Right forelimb (tissue), 1 donor: ENCODE results near the gene PKIB.
"Not testable (repeated sequence)": the region's sequence is repeated elsewhere in the genome, so short reads cannot be mapped to it uniquely, and the experiment has no call there.

Experiments used
- DNase-seq: peaks from one replicate; pipeline ENCODE4 v3.0.0-alpha.2; 2018

PKIB gene

GRCh38 chr6:122712448-122713137, 102.4 kb downstream of the PKIB start:
- DNase-seq: no peak

GRCh38 chr6:122713138-122713537, 102.9 kb downstream of the PKIB start:
- DNase-seq: no peak

- DNase-seq: no peak
Observed at GRCh38 chr6:122714059-122714458, 103.9 kb downstream of the PKIB start.

GRCh38 chr6:122715725-122716124, 105.5 kb downstream of the PKIB start:
- no peak for DNase-seq

- DNase-seq: no peak
Observed at GRCh38 chr6:122717350-122717749, 107.1 kb downstream of the PKIB start.

- no peak for DNase-seq
Observed at GRCh38 chr6:122718616-122719015, 108.4 kb downstream of the PKIB start.

- DNase-seq: no peak
Observed at GRCh38 chr6:122719176-122719575, 109.0 kb downstream of the PKIB start.

- DNase-seq: no peak
Observed at GRCh38 chr6:122722746-122723145, 112.5 kb downstream of the PKIB start.

- no peak for DNase-seq
Observed at GRCh38 chr6:122726649-122727048, 116.4 kb downstream of the PKIB start.

GRCh38 chr6:122727244-122727643, 117.0 kb downstream of the PKIB start:
- no peak for DNase-seq

- no peak for DNase-seq
Observed at GRCh38 chr6:122730334-122730733, 120.1 kb downstream of the PKIB start.

- DNase-seq: no peak
Observed at GRCh38 chr6:122730775-122731386, 120.7 kb downstream of the PKIB start.

GRCh38 chr6:122733259-122733658, 123.1 kb downstream of the PKIB start:
- DNase-seq: no peak

GRCh38 chr6:122734529-122735395, 124.6 kb downstream of the PKIB start:
- no peak for DNase-seq

GRCh38 chr6:122735582-122735981, 125.4 kb downstream of the PKIB start:
- no peak for DNase-seq

GRCh38 chr6:122736163-122736562, 126.0 kb downstream of the PKIB start:
- DNase-seq: no peak

- DNase-seq: no peak
Observed at GRCh38 chr6:122736616-122737015, 126.4 kb downstream of the PKIB start.

- no peak for DNase-seq
Observed at GRCh38 chr6:122740091-122740490, 129.9 kb downstream of the PKIB start.

GRCh38 chr6:122740936-122741335, 130.7 kb downstream of the PKIB start:
- no peak for DNase-seq

GRCh38 chr6:122744247-122744646, 134.0 kb downstream of the PKIB start:
- not testable (repeated sequence) for DNase-seq

- DNase-seq: not testable (repeated sequence)
Observed at GRCh38 chr6:122744856-122745255, 134.7 kb downstream of the PKIB start.

- DNase-seq: no peak
Observed at GRCh38 chr6:122746688-122747087, 136.5 kb downstream of the PKIB start.

- no peak for DNase-seq
Observed at GRCh38 chr6:122747573-122747972, 137.4 kb downstream of the PKIB start.

- DNase-seq: not testable (repeated sequence)
Observed at GRCh38 chr6:122748945-122749344, 138.7 kb downstream of the PKIB start.
